MM.1S (cell line): ENCODE measurements around the gene ARFIP1.
A peak's percentile ranks its signal among the peaks of the same experiment; 100 is the strongest.

ENCODE experiments used
- EZH2phosphoT487 ChIP-seq: fragments of 300-600 bp; sonication (generic); IDR thresholded peaks from 2 replicates; pipeline ENCODE4 v1.6.1; 2018; ENCODE audit warnings: antibody characterized with exemption, low read length
- TF ChIP-seq, protein P1 (sequence below): fragments of 300-600 bp; sonication (generic); IDR thresholded peaks from 2 replicates; pipeline ENCODE4 v1.5.1; 2016; ENCODE audit warnings: antibody characterized with exemption, low read length, mixed read lengths

DNA sequence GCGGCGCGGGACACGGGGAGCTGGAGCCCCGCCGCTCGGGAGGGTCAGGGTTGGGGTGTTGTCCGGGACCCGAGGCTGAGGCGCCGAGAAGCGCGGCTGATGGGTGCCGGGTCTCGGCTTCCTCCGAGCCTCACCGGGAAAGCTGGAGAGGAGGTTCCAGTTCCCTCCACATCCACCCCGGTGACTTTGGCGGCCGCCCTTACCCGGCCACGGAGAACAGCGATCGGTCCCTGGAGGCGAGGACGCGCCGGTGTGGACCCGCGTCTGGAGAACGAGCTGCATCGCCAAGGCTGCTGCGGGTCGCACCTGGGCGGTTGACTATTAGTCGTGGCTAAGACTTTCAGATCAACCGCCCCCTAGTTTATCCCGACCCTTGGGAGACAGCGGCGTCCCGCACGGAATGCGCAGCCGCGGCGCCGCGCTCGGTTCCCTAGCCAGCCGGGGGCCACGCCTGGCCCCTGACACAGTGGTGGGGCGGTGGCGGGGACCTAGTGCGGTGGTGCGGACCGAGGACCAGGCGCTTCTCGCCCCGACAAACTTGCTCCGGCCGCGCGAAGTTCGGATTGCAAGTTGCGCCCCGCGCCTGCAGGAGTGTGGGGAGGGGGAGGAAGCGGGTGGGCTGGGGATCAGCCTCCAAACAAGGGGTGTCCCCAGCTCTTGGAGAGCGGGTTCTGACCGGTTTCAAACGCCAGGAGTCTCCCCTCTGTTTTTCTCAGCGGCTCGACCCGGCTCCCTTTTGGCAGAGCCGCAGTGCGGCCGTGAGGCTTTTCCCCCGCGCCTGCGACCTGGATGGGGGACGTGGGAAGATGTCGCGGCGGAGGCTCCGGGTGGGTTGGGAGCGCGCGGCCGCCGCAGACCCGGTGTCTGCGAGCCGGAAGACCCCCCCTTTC is 156.9 kb downstream of the ARFIP1 start:
- TF ChIP-seq, protein P1, sequence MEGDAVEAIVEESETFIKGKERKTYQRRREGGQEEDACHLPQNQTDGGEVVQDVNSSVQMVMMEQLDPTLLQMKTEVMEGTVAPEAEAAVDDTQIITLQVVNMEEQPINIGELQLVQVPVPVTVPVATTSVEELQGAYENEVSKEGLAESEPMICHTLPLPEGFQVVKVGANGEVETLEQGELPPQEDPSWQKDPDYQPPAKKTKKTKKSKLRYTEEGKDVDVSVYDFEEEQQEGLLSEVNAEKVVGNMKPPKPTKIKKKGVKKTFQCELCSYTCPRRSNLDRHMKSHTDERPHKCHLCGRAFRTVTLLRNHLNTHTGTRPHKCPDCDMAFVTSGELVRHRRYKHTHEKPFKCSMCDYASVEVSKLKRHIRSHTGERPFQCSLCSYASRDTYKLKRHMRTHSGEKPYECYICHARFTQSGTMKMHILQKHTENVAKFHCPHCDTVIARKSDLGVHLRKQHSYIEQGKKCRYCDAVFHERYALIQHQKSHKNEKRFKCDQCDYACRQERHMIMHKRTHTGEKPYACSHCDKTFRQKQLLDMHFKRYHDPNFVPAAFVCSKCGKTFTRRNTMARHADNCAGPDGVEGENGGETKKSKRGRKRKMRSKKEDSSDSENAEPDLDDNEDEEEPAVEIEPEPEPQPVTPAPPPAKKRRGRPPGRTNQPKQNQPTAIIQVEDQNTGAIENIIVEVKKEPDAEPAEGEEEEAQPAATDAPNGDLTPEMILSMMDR, result peak; percentile 6; the same call in 1 of the 2 replicates
- no peak for TF ChIP-seq EZH2phosphoT487
